NOMO-1 (cell line): ENCODE data around the gene NQO2.
"Not testable (repeated sequence)": the region's sequence is repeated elsewhere in the genome, so short reads cannot be mapped to it uniquely, and the experiment has no call there.

ENCODE experiments used
- DNase-seq, 2 experiments: peaks; one replicate each; lab custom pipeline; 2025; ENCODE audit not compliant: unreplicated experiment in 2 of 2; lab: John Stamatoyannopoulos, UW

NQO2 gene

DNA sequence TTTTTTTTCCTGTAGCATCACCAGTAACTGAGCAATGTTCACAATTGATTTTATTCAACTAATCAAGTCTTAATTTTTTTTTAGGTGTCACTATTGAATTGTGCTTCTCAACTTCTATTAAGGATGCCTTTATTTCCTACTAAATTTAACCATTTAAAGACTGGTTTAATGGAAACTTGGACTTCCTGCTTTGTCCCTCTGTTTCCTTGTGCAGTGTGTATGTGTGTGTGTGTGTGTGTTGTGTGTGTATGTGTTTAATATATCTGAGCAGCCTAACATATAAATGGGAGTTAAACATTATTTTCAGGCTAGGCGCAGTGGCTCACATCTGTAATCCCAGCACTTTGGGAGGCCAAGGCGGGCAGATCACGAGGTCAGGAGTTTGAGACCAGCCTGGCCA, 30.1 kb upstream of the NQO2 start:
- DNase-seq: no peak

GRCh38 chr6:2970034-2970685, 29.5 kb upstream of the NQO2 start:
- no peak for DNase-seq

GRCh38 chr6:2970753-2971419, 28.8 kb upstream of the NQO2 start:
- DNase-seq: peak in 1 of 2 experiments; percentile 31

- DNase-seq: peak; percentile 16 to 36
Measured at GRCh38 chr6:2971420-2972218, 28.1 kb upstream of the NQO2 start, which contains the start of gene SERPINB6. Gene SERPINB6, minus strand, starts transcription at chr6:2971567. Its CDS starts 12,235 bp downstream, at chr6:2959332.

DNA sequence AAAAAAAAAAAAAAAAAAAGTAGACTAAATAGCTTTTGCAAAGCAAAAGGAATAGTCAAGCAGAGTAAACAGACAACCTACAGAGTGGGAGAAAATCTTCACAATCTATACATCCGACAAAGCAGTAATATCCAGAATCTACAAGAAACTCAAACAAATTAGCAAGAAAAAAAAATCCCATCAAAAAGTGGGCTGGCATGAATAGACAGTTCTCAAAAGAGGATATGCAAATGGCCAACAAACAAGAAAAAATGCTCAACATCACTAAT, 27.5 kb upstream of the NQO2 start:
- DNase-seq: not testable (repeated sequence)

DNA sequence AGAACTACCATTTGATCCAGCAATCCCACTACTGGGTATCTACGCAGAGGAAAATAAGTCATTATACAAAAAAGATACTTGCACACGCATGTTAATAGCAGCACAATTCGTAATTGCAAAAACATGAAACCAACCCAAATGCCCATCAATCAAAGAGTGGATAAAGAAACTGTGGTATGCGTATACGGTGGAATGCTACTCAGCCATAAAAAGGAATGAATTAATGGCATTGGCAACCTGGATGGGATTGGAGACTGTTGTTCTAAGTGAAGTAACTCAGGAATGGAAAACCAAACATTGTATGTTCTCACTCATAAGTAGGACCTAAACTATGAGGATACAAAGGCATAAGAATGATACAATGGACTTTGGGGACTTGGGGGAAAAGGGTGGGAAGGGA, 27.0 kb upstream of the NQO2 start:
- DNase-seq: not testable (repeated sequence)

DNA sequence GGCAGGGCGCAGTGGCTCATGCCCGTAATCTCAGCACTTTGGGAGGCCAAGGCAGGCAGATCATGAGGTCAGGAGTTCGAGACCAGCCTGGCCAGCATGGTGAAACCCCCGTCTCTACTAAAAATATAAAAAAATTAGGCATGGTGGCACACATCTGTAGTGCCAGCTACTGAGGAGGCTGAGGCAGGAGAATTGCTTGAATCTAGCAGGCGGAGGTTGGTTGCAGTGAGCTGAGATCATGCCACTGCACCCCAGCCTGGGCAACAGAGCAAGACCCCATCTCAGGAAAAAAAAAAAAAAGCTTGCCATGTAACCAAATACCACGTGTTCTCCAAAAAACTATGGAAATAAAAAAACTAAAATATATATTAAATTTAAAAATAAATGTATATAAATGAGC, 26.5 kb upstream of the NQO2 start:
- not testable (repeated sequence) for DNase-seq

DNA sequence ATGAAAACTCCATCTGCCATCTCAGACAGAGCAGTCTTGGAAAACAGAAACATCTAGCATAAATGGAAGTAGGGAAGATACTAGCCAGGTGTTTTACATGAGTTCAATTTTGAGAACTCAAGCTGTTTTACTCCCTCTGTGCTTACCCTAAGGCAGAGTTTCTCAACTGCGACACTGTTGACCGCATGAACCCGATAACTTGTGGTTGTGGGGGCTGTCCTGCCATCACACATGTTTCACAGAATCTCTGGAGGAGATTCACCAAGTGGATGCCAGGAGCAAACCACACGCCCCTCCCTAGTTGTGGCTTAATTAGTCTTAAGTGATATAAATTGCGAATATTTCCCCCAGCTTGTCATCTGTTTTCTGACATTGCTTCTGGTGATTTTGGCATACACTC, 26.0 kb upstream of the NQO2 start:
- no peak for DNase-seq

DNA sequence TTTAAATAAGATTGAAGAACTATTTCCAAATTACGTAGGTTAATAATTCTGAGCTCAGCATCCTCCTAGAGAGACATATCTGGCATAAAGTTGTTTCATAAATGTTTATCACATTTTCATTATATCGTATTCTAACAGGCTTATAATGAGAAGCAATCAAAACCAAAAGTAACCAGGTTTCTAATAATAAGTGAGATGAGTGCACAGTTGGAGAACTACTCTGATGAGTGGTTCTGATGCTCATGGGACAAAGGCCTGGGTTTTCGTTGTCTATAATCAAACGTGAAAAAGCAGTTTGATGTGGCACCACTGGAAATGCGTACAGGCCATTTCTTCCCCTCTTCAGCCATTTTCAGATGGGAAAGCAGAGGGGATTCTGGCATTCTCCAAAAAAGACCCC, 23.6 kb upstream of the NQO2 start:
- no peak for DNase-seq

GRCh38 chr6:2976571-2977085, 23.1 kb upstream of the NQO2 start:
- DNase-seq: no peak

DNA sequence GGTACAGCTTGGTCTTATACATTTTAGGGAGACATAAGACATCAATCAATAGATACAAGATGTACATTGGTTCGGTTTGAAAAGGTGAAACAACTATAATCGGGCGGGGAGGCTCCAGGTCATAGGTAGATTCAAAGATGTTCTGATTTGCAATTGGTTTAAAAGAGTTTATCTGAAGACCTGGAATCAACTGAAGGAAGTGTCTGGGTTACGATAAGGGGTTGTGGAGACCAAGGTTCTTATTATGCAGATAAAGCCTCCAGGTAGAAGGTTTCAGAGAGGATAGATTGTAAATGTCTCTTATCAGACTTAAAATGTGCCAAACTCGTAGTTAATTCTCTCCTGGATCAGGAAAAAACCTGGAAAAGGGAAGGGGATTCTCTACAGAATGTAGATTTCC, 22.4 kb upstream of the NQO2 start:
- DNase-seq: no peak

- no peak for DNase-seq
Measured at GRCh38 chr6:2977799-2978590, 21.7 kb upstream of the NQO2 start.

GRCh38 chr6:2978923-2979322, 20.8 kb upstream of the NQO2 start:
- no peak for DNase-seq

DNA sequence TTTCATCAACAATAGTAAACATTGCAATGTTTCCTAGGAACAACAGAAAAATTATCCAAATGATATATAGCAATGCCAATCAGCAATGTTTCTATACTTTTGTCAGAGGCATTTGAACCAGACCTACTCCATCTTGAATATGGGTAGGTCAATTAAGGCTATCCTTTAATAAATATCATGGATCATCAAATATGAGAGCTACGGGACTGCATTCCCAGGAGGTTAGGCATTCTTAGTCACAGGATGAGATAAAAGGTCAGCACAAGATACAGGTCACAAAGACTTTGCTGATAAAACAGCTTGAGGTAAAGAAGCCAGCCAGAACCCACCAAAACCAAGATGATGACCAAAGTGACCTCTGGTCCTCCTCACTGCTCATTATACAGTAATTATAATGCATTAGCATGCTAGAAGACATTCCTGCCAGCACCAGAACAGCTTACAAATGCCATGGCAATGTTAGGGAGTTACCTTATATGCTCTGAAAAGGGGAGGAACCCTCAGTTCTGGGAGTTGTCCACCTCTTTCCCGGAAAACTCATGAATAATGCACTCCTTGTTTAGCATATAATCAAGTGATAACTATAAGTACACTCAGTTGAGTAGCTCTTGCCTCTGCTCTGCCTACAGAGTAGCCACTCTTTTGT, 19.8 kb upstream of the NQO2 start:
- DNase-seq: no peak

DNA sequence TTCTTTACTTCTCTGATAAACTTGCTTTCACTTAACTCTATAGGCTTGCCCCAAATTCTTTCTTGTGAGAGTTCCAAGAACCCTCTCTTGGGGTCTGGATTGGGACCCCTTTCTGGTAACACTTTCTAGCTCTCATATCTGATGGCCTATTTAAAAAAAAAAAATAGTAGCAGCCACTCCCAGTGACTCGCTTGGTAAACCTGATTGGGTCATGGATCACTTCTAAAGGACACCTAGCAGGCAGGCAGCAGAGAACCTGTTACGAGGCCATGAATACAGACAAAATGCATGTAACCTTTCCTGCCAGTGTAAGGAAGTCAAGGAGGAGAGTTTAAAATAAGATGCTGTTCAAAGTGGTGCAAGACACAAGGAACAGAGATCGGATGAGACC, 19.2 kb upstream of the NQO2 start:
- no peak for DNase-seq

DNA sequence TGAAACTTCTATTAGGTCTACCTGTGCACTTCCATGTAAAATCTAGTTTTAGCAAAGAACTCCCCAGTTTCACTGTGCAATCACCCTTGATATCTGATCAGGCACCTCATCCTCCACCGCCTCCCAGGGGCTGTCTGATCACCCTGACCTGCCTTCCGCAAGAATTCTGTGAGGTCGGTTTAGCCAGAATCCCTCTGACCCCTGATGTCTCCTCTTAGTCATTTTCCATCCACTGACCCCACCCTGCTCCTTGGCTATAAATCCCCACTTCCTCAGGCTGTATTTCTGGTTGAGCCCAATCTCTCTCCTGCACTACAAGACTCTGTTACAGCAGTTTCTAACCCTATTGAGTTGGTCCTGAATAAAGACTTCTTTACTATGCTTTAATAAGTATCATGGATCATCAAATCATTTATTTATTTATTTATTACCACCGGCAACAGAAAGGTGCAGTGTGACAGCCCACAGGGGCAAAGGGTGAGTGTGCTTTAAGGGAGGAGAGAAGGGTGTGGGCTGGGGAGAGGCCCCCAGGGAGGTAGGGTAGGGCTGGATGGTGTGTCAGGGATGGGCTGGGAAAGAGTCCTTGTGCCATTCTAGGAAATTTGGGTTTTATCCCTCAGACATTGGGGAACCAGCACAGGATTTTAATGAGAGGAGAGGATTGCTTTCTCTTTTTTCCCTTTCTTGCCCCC, 17.1 kb upstream of the NQO2 start:
- DNase-seq: no peak

DNA sequence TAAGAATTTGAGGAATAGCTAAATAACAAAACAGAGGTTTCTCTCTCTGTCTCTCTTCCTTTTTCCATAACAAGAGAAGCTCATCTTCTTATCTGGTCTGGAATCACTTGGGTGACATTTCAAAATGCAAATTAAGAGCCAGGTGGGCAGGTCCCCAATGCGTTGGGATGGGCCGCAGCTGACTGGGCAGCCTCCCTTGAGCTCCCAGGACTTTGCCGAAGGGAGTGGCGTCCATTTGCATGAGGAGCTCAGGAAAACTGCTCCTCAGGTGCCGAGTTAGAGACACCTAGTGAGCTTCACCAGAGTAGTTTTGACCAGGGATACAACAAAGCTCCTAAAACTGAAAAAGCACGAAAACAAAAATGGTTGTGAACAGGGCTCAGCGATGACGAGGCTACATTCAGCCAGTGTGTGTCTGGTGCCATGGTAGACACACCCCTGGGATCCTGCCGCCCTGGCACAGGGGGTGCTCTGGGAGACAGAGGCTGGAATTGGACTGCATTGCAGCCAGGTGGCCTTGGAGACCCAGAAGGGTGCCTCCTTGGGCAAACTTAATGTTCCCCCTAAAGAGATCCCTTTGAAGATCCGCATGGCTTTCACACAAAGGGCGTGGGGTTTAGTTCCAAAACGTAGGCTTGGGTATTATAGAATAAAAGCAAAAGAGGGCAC, 14.8 kb upstream of the NQO2 start:
- no peak for DNase-seq

GRCh38 chr6:2986722-2987221, 12.9 kb upstream of the NQO2 start:
- DNase-seq: no peak

DNA sequence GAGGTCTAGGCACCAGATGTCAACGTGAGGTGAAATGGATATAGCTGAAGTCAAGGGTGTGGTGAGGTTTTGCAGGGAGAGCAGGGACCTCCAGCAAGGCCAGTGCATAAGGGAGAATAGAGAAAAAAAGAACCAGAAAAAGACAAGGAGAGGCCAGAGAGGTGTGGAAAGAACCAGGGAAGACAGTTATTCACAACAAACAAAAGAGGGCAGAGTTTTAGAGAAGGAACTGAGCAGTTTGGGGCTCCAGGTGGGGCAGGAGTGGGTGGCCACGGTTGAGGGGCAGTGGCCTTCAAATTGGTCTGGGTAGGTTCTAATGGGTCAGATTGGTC, 11.6 kb upstream of the NQO2 start:
- no peak for DNase-seq
